Osteocyte (in vitro differentiated cells): Measurements from ENCODE around the gene MAPK4. TPM values are rescaled to one million over a fixed set of nuclear protein-coding genes. Genes with fewer than 3 reads are reported as not detected.

ENCODE experiments used
- DNase-seq: peaks from one replicate; pipeline ENCODE4 v3.0.0; 2021; ENCODE audit warnings: mixed read lengths; ENCODE audit not compliant: unreplicated experiment; ENCODE audit errors: extremely low spot score
- H3K27ac Mint-ChIP-seq: one replicate; pipeline ENCODE4 v1.8.0; 2021; ENCODE audit warnings: mild to moderate bottlenecking, mixed read lengths; ENCODE audit not compliant: unreplicated experiment
- H3K27me3 Mint-ChIP-seq: one replicate; pipeline ENCODE4 v1.8.0; 2021; ENCODE audit warnings: mixed read lengths; ENCODE audit not compliant: unreplicated experiment
- H3K36me3 Mint-ChIP-seq: one replicate; pipeline ENCODE4 v1.8.0; 2021; ENCODE audit warnings: mixed read lengths; ENCODE audit not compliant: unreplicated experiment
- H3K4me1 Mint-ChIP-seq: one replicate; pipeline ENCODE4 v1.8.0; 2021; ENCODE audit warnings: mixed read lengths; ENCODE audit not compliant: unreplicated experiment
- H3K4me3 Mint-ChIP-seq: one replicate; pipeline ENCODE4 v1.8.0; 2021; ENCODE audit warnings: mild to moderate bottlenecking, moderate library complexity, mixed read lengths; ENCODE audit not compliant: unreplicated experiment
- H3K9me3 Mint-ChIP-seq: one replicate; pipeline ENCODE4 v1.8.0; 2021; ENCODE audit warnings: mixed read lengths; ENCODE audit not compliant: unreplicated experiment
- total RNA-seq: library from RNA; stranded (reverse); gene quantifications from 2 replicates; pipeline ENCODE4 v1.2.1, GENCODE V29; 2021
- TF ChIP-seq, protein P1 (sequence below): fragments of 200-600 bp; sonication (generic); IDR thresholded peaks from 2 replicates; pipeline ENCODE4 v1.5.0; 2021; ENCODE audit warnings: antibody characterized with exemption, mild to moderate bottlenecking, moderate library complexity

Gene MAPK4
- total RNA-seq, 1 donor from 2014 or later: not detected

DNA sequence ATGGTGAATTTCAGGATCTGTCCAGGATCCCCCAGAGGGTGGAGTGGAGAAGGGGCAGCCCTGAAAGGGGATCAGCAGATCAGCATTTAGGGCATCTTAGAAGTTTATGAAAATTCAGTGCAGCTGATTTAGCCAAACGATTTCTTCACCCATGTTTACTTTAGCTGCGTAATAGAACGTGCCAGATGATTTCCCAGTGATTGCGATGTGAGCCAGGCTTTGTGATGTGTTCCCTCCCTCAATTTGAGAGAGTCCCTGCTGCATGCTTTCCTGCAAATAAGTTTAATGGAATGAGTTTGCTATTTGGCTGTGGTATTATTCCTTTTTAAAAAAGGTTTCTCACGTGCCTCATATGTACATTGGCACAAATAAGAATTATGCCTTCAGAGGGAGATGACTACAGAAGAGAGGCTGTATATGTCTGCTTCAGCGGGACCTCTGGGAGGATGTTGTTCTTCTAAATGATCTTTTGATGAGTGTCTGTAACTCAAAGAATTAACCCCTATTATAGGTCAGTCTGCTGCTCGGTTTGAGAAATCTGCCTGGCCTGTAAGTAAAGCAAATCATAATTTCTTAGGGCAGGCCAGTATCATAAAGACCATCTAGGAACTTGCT, 148.1 kb downstream of the MAPK4 start:
- H3K9me3 Mint-ChIP-seq: no peaks in the 10 kb centered on the region
- peaks cover 4% of the 10 kb centered on the region for H3K27me3 Mint-ChIP-seq
- TF ChIP-seq, protein P1, sequence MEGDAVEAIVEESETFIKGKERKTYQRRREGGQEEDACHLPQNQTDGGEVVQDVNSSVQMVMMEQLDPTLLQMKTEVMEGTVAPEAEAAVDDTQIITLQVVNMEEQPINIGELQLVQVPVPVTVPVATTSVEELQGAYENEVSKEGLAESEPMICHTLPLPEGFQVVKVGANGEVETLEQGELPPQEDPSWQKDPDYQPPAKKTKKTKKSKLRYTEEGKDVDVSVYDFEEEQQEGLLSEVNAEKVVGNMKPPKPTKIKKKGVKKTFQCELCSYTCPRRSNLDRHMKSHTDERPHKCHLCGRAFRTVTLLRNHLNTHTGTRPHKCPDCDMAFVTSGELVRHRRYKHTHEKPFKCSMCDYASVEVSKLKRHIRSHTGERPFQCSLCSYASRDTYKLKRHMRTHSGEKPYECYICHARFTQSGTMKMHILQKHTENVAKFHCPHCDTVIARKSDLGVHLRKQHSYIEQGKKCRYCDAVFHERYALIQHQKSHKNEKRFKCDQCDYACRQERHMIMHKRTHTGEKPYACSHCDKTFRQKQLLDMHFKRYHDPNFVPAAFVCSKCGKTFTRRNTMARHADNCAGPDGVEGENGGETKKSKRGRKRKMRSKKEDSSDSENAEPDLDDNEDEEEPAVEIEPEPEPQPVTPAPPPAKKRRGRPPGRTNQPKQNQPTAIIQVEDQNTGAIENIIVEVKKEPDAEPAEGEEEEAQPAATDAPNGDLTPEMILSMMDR: no peak
- DNase-seq: no peak
- H3K4me3 Mint-ChIP-seq: no peak overlapping the region
- no peak overlapping the region for H3K27ac Mint-ChIP-seq
- no peaks in the 10 kb centered on the region for H3K36me3 Mint-ChIP-seq
- no peaks in the 10 kb centered on the region for H3K4me1 Mint-ChIP-seq

DNA sequence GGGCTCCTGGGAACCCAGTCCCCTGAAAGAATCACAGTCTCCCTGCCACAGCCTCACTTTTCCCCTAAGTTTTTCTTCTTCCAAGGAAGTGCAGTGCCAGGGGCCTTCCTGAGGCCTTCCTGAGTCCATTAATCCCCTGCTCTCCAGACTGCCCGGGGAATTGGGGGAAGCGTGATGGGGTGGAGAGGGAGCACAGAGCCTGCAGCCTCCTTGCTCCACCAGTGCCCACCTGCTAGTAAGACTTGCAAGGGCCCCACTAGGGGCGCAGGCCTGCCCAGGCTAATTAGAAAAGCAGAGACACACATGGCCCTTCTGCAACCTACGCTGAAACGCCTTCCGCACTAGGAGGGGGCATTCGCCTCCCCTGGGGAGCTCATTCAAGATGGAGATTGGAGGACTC, 149.3 kb downstream of the MAPK4 start:
- TF ChIP-seq, protein P1: no peak
- H3K27me3 Mint-ChIP-seq: peaks cover 8% of the 10 kb centered on the region
- no peak overlapping the region for H3K27ac Mint-ChIP-seq
- H3K4me3 Mint-ChIP-seq: no peak overlapping the region
- no peaks in the 10 kb centered on the region for H3K36me3 Mint-ChIP-seq
- H3K9me3 Mint-ChIP-seq: no peaks in the 10 kb centered on the region
- DNase-seq: no peak
- H3K4me1 Mint-ChIP-seq: no peaks in the 10 kb centered on the region

DNA sequence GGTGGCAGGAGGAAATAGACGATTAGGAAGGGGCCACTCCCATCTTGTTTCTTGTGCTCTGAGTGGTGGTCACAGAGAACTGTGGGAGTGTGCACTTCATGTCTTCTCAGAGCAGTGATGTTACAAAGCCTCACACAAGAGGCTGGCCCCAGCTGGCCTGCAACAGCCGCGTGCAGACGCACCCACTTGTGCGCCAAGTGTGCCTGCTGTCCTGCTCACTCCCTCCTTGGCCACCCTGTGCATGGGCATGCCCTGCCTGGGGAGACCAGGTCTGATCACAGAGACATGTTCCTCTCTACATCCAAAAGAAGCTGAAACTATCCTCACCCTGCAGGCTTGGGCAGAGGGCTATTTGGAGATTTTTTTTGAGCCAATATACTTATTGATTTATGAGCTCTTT, 151.5 kb downstream of the MAPK4 start:
- no peak for DNase-seq
- no peak overlapping the region for H3K4me3 Mint-ChIP-seq
- no peaks in the 10 kb centered on the region for H3K4me1 Mint-ChIP-seq
- TF ChIP-seq, protein P1: no peak
- no peak overlapping the region for H3K27ac Mint-ChIP-seq
- no peaks in the 10 kb centered on the region for H3K36me3 Mint-ChIP-seq
- H3K9me3 Mint-ChIP-seq: no peaks in the 10 kb centered on the region
- peaks cover 8% of the 10 kb centered on the region for H3K27me3 Mint-ChIP-seq

DNA sequence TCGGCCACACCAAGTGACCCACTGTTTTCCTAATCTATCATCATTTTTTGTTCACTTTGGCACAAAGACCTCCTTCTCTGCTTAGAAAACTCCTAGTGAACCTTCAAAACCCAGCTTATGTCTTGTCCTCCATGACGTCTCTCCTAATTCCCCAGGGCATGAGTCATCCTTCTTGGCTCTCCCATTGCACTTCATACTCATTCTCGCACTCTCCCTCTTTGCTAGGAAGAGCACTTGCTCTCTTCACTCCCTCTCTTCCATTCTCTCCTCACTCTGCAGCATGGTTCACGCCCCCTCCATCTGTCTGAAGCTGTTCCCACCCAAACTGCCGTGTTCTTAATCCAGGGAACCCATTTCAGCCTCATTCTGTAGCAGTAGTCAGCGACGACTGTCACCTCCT, 156.0 kb downstream of the MAPK4 start:
- H3K4me3 Mint-ChIP-seq: no peak overlapping the region
- no peaks in the 10 kb centered on the region for H3K9me3 Mint-ChIP-seq
- no peaks in the 10 kb centered on the region for H3K4me1 Mint-ChIP-seq
- DNase-seq: no peak
- H3K27ac Mint-ChIP-seq: no peak overlapping the region
- no peaks in the 10 kb centered on the region for H3K36me3 Mint-ChIP-seq
- peaks cover 8% of the 10 kb centered on the region for H3K27me3 Mint-ChIP-seq
- TF ChIP-seq, protein P1: no peak

DNA sequence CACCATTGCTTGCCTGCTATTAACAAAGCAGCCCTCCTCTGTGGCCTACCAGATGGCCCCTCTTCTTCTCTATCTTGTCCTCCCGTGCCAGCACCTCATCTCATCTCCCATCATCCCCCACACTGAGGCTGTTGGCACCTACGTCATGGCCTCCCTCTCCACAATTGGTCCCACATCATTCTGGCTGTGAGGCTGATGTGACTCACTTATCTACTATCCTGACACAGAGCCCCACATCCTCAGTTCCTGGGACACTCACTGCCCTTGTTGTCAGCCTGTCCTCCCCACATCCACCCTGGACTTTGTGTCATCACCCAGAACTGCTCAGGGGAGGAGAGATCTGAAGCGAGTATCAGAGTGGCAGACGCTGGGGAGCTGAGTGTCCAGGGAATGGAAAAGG, 157.0 kb downstream of the MAPK4 start:
- Mint-ChIP-seq H3K27ac (no peak overlapping the region), H3K36me3 (no peaks in the 10 kb centered on the region), H3K4me3 (no peak overlapping the region), H3K4me1 (no peaks in the 10 kb centered on the region), H3K9me3 (no peaks in the 10 kb centered on the region), H3K27me3 (peaks cover 5% of the 10 kb centered on the region)
- TF ChIP-seq, protein P1: no peak
- no peak for DNase-seq
